ENCODE data around the gene INHBB. TPM values are rescaled to one million over a fixed set of nuclear protein-coding genes. Genes with fewer than 3 reads are reported as not detected.

The INHBB gene
- polyA plus RNA-seq, 3 donors, result 0.08 TPM; not detected in 2

GRCh38 chr2:120343100-120343432, 2.9 kb upstream of the INHBB start:
- WGBS (ENCODE audit: insufficient coverage), result 34% methylated on average over 5 of the region's 5 CpGs
- Histone ChIP-seq H3K9ac (ENCODE audit: insufficient read depth, low read length, poor library complexity, severe bottlenecking) (no peak overlapping the region), H3K9me3 (replicated peaks in 1 of 2; ENCODE audit: control insufficient read depth in 1 of 2, insufficient read depth in 1 of 2, low read length in 2 of 2) (peaks cover 0 to 29% of the 10 kb centered on the region in 2 donors), H3K79me2 (ENCODE audit: insufficient read depth, low read length) (no peaks in the 10 kb centered on the region), H2AFZ (ENCODE audit: insufficient read depth, low read depth, low read length, poor library complexity, severe bottlenecking) (peak overlapping the region; percentile 47), H3K4me2 (replicated peaks; ENCODE audit: extremely low read depth, low read length, poor library complexity, severe bottlenecking) (peak overlapping the region; percentile 39), H4K20me1 (ENCODE audit: insufficient read depth, low read length) (no peaks in the 10 kb centered on the region), H3K27ac (ENCODE audit: low read depth in 1 of 2, low read length in 2 of 2) (no peak overlapping the region), H3K36me3 (replicated peaks in 1 of 2; ENCODE audit: control insufficient read depth in 1 of 2, insufficient read depth in 2 of 2, low read length in 2 of 2) (no peaks in the 10 kb centered on the region), H3K4me3 (replicated peaks in 1 of 3; ENCODE audit: low read depth in 2 of 3, low read length in 3 of 3) (no peak overlapping the region), H3K4me1 (ENCODE audit: control insufficient read depth in 1 of 2, insufficient read depth in 2 of 2, low read length in 2 of 2) (peaks cover 51 to 62% of the 10 kb centered on the region in 2 donors), H3K27me3 (ENCODE audit: control insufficient read depth in 2 of 2, insufficient read depth in 2 of 2, low read length in 2 of 2) (peaks cover 36 to 56% of the 10 kb centered on the region in 2 donors)
- Mint-ChIP-seq H3K9me3 (peaks cover 0 to 23% (median 8%) of the 10 kb centered on the region in 7 donors), H3K4me1 (peaks cover 43% of the 10 kb centered on the region), H3K4me3 (peak overlapping the region in 1 of 2 donors; percentile 82), H3K27ac (no peak overlapping the region), H3K27me3 (ENCODE audit: low read depth in 3 of 3) (peaks cover 40 to 58% (median 53%) of the 10 kb centered on the region in 3 donors), H3K36me3 (peaks cover 9% of the 10 kb centered on the region in 2 donors)
- intact Hi-C loops (cut with micrococcal nuclease), result loop anchor here (10.0 kb wide), 2 partner anchors 332 to 342 kb away; no protein-coding TSS in a partner anchor
- DNase-seq, result no peak
- TF ChIP-seq CTCF (IDR thresholded peaks at IDR 0.05), result no peak

GRCh38 chr2:120343433-120344105, 2.4 kb upstream of the INHBB start:
- no peak overlapping the region for H3K9ac ChIP-seq (ENCODE audit: insufficient read depth, low read length, poor library complexity, severe bottlenecking)
- Mint-ChIP-seq H3K27me3 (ENCODE audit: low read depth in 3 of 3) (peaks cover 45 to 63% (median 58%) of the 10 kb centered on the region in 3 donors), H3K9me3 (peaks cover 0 to 26% (median 8%) of the 10 kb centered on the region in 7 donors), H3K36me3 (peaks cover 9% of the 10 kb centered on the region in 2 donors), H3K4me3 (peak overlapping the region; percentile 45 to 82), H3K4me1 (peaks cover 38% of the 10 kb centered on the region), H3K27ac (no peak overlapping the region)
- H3K79me2 ChIP-seq (ENCODE audit: insufficient read depth, low read length), result no peaks in the 10 kb centered on the region
- H3K9me3 ChIP-seq (replicated peaks in 1 of 2; ENCODE audit: control insufficient read depth in 1 of 2, insufficient read depth in 1 of 2, low read length in 2 of 2), result peaks cover 0 to 31% of the 10 kb centered on the region in 2 donors
- intact Hi-C loops (cut with micrococcal nuclease), result loop anchor here (10.0 kb wide), 2 partner anchors 331 to 341 kb away; no protein-coding TSS in a partner anchor
- peaks cover 42 to 61% of the 10 kb centered on the region in 2 donors for H3K27me3 ChIP-seq (ENCODE audit: control insufficient read depth in 2 of 2, insufficient read depth in 2 of 2, low read length in 2 of 2)
- H3K4me3 ChIP-seq (replicated peaks in 1 of 3; ENCODE audit: low read depth in 2 of 3, low read length in 3 of 3), result no peak overlapping the region
- TF ChIP-seq CTCF (IDR thresholded peaks at IDR 0.05), result peak; percentile 68
- 3% methylated on average over 41 of the region's 43 CpGs for WGBS (ENCODE audit: insufficient coverage)
- peak overlapping the region; percentile 39 for H3K4me2 ChIP-seq (replicated peaks; ENCODE audit: extremely low read depth, low read length, poor library complexity, severe bottlenecking)
- H4K20me1 ChIP-seq (ENCODE audit: insufficient read depth, low read length), result no peaks in the 10 kb centered on the region
- peak; percentile 51 to 70 (median 63) for DNase-seq
- no peaks in the 10 kb centered on the region for H3K36me3 ChIP-seq (replicated peaks in 1 of 2; ENCODE audit: control insufficient read depth in 1 of 2, insufficient read depth in 2 of 2, low read length in 2 of 2)
- no peak overlapping the region for H3K27ac ChIP-seq (ENCODE audit: low read depth in 1 of 2, low read length in 2 of 2)
- H3K4me1 ChIP-seq (ENCODE audit: control insufficient read depth in 1 of 2, insufficient read depth in 2 of 2, low read length in 2 of 2), result peaks cover 46 to 57% of the 10 kb centered on the region in 2 donors
- H2AFZ ChIP-seq (ENCODE audit: insufficient read depth, low read depth, low read length, poor library complexity, severe bottlenecking), result peak overlapping the region; percentile 47

All from CD14-positive monocyte (primary cell).